HAP-1 (cell line): ENCODE measurements around the gene IL16.

Source experiments
- DNase-seq, 2 experiments: peaks; one replicate each; pipeline ENCODE4 v3.0.0-alpha.2; 2016 to 2020; ENCODE audit warnings: low spot score in 2 of 2
- H3K27me3 ChIP-seq: fragments of 250-450 bp; sonication (Bioruptor Pico); 2 replicates; pipeline ENCODE4 v1.5.1; 2020; ENCODE audit warnings: low read depth, mild to moderate bottlenecking, moderate library complexity
- H3K36me3 ChIP-seq: fragments of 250-450 bp; sonication (Bioruptor Pico); replicated peaks from 2 replicates; pipeline ENCODE4 v1.5.1; 2020; ENCODE audit warnings: mild to moderate bottlenecking
- H3K4me1 ChIP-seq: fragments of 250-450 bp; sonication (Bioruptor Pico); 2 replicates; pipeline ENCODE4 v1.5.1; 2020; ENCODE audit warnings: mild to moderate bottlenecking
- H3K4me3 ChIP-seq: fragments of 250-450 bp; sonication (Bioruptor Pico); 2 replicates; pipeline ENCODE4 v1.5.1; 2020; ENCODE audit warnings: mild to moderate bottlenecking, moderate library complexity
- H3K9me3 ChIP-seq: fragments of 250-450 bp; sonication (Bioruptor Pico); 2 replicates; pipeline ENCODE4 v1.5.1; 2020; ENCODE audit warnings: mild to moderate bottlenecking, moderate library complexity
- in situ Hi-C: fragments of 300-500 bp; cut with MboI; formaldehyde crosslinking; loops from 3 replicates; pipeline ENCODE4 v1.14.3; 2020; ENCODE audit warnings: low sequenced_read_pairs, inconsistent platforms, mixed read lengths

Gene IL16

DNA sequence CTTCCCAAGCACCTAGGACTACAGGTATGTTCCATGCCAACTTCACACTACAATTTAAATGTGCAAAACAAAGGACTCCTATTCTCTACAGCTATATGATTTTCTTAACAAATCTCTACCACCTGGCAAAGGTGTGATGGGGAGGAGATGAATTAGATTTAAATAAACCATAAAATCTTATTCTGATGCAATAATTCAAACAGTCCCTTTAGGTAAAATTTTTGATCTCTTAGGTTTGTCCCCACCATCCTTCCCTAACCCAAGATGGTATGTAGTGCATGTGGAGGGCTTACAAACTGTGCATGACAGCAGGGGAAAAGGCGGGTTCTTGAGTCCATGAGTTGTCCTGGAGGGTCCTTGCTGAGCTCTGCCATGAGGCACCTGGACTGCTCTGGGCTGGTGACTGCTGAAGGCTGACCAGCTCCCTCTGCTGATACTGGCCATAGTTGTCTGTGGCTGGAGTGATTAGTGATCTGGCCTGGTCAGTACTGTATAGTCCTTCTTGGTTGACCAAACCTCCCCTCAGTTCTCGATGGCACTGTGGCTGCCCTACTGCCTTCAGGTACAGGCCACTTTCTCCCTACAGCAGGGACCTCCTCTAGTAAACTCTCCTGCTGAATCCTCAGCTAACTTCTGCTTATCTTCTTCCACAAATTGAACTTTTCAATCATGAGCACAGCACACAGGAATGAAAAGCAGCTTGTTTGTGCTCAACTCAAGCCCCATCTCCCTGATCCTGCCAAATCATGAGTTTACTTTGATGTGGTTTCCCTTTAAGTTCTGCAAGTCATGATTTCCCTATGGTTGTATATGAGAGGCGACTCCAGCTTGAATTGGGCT, 32.5 kb upstream of the IL16 start:
- in situ Hi-C loops, result no loop called here
- no peak for DNase-seq
- Histone ChIP-seq H3K4me1 (no peaks in the 10 kb centered on the region), H3K9me3 (no peaks in the 10 kb centered on the region), H3K27me3 (no peaks in the 10 kb centered on the region), H3K4me3 (no peak overlapping the region), H3K36me3 (no peaks in the 10 kb centered on the region)

DNA sequence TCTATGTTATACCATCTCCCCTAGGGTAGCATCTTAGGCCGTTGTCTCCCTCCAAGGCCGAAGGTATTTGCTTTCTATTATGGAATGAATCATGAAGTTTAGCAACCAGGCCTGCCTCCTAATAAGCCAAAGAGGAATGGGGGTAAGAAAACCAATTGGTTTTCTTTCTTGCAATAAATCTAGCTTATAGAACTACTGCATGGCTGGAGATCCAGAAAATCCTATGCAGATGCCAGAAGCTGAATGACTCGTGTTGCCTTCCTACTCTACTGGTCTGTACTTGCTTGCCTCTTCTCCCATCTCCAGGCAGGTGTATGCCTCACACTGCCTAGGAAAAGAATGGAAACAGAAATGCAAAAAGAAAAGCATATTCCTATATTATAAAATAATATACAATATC, 31.1 kb upstream of the IL16 start:
- H3K27me3 ChIP-seq, result no peaks in the 10 kb centered on the region
- no peak overlapping the region for H3K4me3 ChIP-seq
- no peaks in the 10 kb centered on the region for H3K4me1 ChIP-seq
- H3K9me3 ChIP-seq, result no peaks in the 10 kb centered on the region
- H3K36me3 ChIP-seq, result no peaks in the 10 kb centered on the region
- DNase-seq, result no peak
- in situ Hi-C loops, result no loop called here

DNA sequence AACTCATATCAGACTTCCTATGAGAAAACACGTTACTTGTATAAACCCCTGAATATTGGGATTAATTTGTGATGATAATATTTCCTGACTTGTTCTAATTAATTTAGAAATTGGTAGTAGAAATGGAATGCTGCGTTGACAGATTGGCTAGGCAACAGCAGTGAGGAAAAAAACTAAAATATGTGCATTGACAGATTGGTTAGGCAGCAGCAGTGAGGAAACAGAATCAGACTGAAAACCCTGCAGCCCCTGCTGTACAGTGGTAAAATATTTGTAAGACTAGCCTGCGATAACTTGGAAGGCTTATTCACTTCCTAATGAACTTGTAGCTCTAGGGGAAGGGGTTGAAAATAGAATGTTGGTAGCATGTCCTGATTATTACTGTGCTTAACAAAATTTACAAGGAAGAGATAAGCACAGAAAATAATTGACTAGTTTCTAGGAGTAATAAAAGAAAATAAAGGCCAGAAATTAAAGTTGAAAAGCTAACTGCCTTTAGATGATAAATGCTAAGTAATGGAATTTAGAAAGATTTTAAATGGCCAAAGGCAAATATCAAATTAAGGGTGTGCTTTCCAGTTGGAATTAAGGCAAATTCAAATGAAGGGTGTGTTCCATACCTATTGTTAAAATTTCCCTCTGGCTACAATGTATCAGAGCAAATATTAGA, 29.9 kb upstream of the IL16 start:
- in situ Hi-C loops, result no loop called here
- H3K4me3 ChIP-seq, result no peak overlapping the region
- DNase-seq, result no peak

DNA sequence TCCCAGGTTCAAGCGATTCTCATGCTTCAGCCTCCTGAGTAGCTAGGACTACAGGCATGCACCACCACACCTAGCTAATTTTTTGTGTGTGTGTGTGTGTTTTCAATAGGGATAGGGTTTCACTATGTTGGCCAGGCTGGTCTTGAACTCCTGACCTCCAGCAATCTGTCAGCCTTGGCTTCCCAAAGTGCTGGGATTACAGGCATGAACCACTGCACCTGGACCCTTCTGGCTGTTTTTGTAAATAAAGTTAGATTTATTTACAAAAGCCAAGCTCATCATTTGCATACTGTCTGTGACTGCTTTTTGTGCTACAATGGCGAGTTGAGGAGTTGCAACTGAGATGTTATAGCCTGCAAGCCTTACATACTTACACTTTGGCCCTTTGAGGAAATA, 28.6 kb upstream of the IL16 start:
- DNase-seq, result no peak
- H3K27me3 ChIP-seq, result no peaks in the 10 kb centered on the region
- no peak overlapping the region for H3K4me3 ChIP-seq
- no peaks in the 10 kb centered on the region for H3K4me1 ChIP-seq
- no peaks in the 10 kb centered on the region for H3K9me3 ChIP-seq
- H3K36me3 ChIP-seq, result no peaks in the 10 kb centered on the region
- in situ Hi-C loops, result no loop called here

More for the DNA sequence above, 29.9 kb upstream of the IL16 start:
- Histone ChIP-seq H3K4me1 (no peaks in the 10 kb centered on the region), H3K36me3 (no peaks in the 10 kb centered on the region), H3K27me3 (no peaks in the 10 kb centered on the region), H3K9me3 (no peaks in the 10 kb centered on the region)

DNA sequence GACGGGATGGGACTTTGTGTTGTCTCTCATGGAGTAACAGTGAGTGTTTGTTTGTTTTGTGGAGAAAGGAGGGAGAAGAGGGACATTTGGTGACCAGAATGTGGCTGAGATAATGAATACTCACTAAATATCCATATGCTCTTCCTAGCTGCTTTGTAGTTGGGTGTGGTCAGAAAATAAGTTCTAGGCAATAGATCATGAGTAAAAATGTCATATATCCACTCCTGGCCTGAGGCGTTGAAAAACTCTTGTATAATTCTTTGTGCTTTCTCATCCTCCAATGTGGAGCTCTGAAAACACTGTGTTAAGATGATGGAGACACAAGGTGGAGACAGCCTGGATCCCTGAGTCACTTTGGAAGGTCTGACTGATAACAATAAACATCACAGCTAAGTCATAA, 28.0 kb upstream of the IL16 start:
- Histone ChIP-seq H3K4me1 (no peaks in the 10 kb centered on the region), H3K27me3 (no peaks in the 10 kb centered on the region), H3K4me3 (no peak overlapping the region), H3K9me3 (no peaks in the 10 kb centered on the region), H3K36me3 (no peaks in the 10 kb centered on the region)
- in situ Hi-C loops, result no loop called here
- DNase-seq, result no peak

DNA sequence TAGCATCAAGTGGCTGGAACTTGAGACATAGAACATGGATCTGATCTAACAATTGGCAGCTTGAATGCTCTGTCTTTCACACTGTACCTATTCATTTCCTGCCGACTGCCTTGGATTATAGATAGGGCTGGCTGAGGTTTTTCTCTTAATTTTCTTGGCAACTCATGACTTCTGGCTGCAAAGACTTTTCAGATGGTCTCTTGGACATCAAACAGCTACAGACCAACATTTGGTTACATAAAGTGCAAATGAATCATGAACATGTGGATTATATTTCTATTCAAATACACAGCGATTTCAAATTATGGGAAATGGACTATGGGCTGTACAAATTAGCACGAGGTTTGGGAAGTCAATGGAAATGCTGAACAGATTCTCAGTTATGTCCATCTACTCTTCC, 26.2 kb upstream of the IL16 start:
- Histone ChIP-seq H3K36me3 (no peaks in the 10 kb centered on the region), H3K4me1 (no peaks in the 10 kb centered on the region), H3K4me3 (no peak overlapping the region), H3K9me3 (no peaks in the 10 kb centered on the region), H3K27me3 (no peaks in the 10 kb centered on the region)
- DNase-seq, result no peak
- in situ Hi-C loops, result no loop called here

DNA sequence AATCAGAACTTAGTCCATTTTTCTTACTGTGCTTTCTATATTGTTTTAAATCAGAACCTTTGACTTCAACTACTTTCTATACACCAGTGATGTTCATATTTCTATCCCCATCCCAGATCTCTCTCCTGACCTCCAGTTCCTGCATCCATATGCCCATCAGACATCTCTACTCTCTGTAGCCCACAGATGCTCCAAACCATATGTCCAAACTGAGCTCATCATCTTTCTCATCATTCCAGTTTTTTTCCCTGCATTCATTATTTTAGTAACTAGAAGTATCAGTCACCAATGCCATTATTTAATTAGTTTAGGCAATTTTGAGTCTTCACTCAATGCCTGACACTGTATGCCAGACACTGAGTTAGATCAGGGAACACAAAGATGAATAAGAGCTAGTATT, 25.4 kb upstream of the IL16 start:
- H3K9me3 ChIP-seq, result no peaks in the 10 kb centered on the region
- H3K4me1 ChIP-seq, result no peaks in the 10 kb centered on the region
- H3K4me3 ChIP-seq, result no peak overlapping the region
- no peak for DNase-seq
- H3K27me3 ChIP-seq, result no peaks in the 10 kb centered on the region
- in situ Hi-C loops, result no loop called here
- no peaks in the 10 kb centered on the region for H3K36me3 ChIP-seq

DNA sequence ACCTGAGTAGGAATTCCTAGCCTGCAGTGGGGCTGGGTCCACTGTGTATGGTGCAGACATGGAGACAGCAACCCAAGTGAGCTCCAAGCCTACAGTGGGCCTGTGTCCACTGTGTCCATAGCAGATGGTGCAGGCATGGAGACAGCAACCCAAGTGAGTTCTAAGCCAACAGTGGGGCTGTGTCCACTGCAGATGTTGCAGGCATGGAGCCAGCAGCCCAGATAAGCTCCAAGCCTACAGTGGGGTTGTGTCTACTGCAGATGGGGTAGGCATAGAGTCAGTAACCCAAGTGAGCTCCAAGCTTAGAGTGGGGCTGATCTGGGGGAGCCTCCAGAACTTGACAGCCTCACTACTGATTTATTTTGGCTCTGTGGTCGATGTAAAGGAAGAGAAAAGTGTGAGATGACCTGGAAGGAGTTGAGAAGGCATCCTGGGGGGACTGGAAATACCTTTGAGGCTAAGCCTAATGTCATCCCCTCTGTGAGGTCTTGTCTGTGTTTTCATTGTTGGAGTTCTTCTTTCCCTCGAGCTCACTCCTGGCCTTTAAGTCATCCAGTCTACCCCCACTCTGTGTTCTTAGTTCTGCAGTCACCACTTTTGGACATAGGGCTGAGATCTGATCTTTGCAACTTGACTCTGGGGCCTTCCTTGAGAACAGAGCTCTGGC, 22.4 kb upstream of the IL16 start:
- in situ Hi-C loops, result no loop called here
- H3K4me1 ChIP-seq, result no peaks in the 10 kb centered on the region
- no peak for DNase-seq
- no peaks in the 10 kb centered on the region; the same call in 1 of the 2 replicates for H3K27me3 ChIP-seq
- H3K9me3 ChIP-seq, result no peaks in the 10 kb centered on the region
- no peaks in the 10 kb centered on the region for H3K36me3 ChIP-seq
- no peak overlapping the region for H3K4me3 ChIP-seq

DNA sequence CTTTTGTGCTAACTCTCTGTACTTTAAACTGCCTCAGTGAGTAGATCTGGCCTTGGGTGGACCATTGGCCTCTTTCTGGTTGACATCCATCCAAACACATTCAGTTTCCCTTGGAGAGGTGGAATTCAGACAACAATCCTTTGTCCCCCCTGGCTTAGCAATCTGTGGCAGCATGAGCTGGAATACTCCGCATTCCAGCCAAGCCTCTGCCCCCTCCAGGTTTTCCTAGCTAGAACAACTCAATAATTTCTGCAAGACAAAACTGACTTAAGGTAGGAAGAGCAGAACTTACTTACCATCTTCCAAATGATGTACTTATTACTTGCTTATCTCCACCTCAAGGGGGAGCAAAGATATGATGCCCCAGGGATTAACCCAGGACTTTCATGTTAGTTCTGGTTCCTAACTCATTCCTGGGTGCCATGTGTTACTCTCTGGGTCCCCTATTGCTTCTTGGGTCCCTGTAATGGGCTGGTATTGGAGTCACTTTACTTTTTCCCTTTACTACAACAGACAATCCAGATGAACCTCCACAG, 21.8 kb upstream of the IL16 start:
- no peaks in the 10 kb centered on the region for H3K4me1 ChIP-seq
- H3K4me3 ChIP-seq, result no peak overlapping the region
- no peaks in the 10 kb centered on the region; the same call in 1 of the 2 replicates for H3K27me3 ChIP-seq
- H3K9me3 ChIP-seq, result no peaks in the 10 kb centered on the region
- no peak for DNase-seq
- in situ Hi-C loops, result no loop called here
- H3K36me3 ChIP-seq, result no peaks in the 10 kb centered on the region

DNA sequence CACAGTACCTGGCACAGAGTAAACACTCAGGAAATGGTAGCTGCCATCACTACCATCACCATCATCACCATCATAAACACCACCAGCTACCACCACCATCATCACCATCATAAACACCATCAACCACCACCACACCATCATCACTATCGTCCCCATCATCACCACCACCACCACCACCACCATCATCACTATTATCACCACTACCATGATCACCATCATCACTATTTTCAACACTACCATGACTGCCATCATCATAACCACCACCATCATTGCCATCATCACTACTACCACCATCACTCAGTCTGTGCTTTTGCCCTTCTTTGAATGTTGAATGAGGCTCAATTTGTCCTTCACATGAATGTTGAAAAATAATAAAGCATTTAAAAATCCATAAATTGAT, 21.2 kb upstream of the IL16 start:
- DNase-seq, result no peak
- in situ Hi-C loops, result no loop called here
- no peaks in the 10 kb centered on the region for H3K9me3 ChIP-seq
- no peaks in the 10 kb centered on the region; the same call in 1 of the 2 replicates for H3K27me3 ChIP-seq
- H3K4me1 ChIP-seq, result no peaks in the 10 kb centered on the region
- H3K36me3 ChIP-seq, result no peaks in the 10 kb centered on the region
- H3K4me3 ChIP-seq, result no peak overlapping the region

DNA sequence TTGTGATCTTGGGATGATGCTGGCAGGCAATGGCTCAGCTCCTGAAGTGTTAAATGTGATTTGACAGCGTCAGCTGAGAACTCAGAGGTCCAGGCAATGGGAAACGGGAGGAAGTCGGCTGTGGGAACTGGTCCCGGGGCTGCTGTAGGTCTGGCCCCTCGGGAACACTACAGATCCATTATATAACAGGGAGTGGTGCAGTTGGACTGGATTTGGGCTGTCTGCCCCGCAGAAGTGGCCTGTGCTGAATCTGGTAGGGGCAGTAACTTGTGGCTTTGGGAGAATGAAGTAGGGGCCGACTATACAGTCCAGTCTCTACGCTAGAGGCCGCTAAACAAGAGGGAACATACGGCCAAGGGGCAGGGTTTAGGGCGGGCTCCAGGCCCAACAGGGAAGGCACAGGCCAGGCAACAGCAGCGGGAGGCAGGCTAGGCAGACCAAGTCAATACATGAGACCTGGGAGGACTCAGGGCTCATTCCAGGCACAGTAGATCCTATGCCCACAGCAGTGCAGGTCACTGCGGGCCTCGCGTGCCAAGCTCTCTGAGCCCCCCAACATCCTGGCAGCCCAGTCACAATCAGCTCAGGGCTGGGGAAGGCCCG, 20.3 kb upstream of the IL16 start:
- Histone ChIP-seq H3K4me3 (no peak overlapping the region), H3K4me1 (no peaks in the 10 kb centered on the region), H3K36me3 (no peaks in the 10 kb centered on the region), H3K9me3 (no peaks in the 10 kb centered on the region), H3K27me3 (no peaks in the 10 kb centered on the region; the same call in 1 of the 2 replicates)
- DNase-seq, result no peak
- in situ Hi-C loops, result no loop called here

DNA sequence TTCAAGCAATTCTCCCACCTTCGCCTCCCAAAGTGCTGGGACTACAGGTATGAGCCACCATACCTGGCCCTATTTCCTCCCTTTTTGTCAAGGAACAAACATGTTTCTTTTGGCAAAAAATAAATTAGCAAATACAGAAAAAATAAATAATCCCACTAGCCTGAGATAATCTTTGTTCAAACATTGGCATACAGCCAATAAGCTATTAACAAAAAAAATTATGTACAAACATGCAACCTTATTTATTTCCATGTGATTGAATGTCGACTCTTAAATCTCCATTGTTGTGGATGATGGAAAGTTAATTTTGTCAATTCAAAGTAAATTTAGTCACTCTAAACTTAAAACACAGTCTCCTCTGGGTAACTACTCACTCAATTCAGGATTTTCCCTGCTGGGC, 18.3 kb upstream of the IL16 start:
- H3K4me1 ChIP-seq, result no peaks in the 10 kb centered on the region
- H3K4me3 ChIP-seq, result no peak overlapping the region
- no peaks in the 10 kb centered on the region for H3K9me3 ChIP-seq
- H3K36me3 ChIP-seq, result no peaks in the 10 kb centered on the region
- in situ Hi-C loops, result no loop called here
- H3K27me3 ChIP-seq, result peaks cover 11% of the 10 kb centered on the region; the same call in 1 of the 2 replicates
- DNase-seq, result no peak

DNA sequence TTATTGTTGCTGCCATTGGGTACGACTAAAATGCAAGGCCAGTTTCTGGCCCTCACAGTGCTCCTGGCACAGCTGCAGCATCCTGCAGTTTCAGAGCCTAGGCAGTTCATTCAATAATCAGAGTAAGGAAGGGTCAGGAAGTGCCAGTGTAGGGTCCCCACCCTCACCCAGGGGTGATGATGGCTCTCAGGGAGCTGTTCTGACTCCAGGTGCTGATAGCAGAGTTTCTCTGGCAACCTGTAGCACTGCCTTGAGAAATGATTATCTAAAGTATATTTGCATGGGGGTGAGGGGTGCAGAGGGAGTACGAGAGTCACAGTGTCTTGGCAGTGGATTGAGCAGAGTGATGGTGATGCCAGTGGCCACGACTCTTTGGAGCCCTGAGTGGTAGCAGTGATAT, 15.5 kb upstream of the IL16 start:
- in situ Hi-C loops, result no loop called here
- Histone ChIP-seq H3K4me3 (no peak overlapping the region), H3K9me3 (no peaks in the 10 kb centered on the region), H3K4me1 (no peaks in the 10 kb centered on the region), H3K36me3 (no peaks in the 10 kb centered on the region), H3K27me3 (peaks cover 11% of the 10 kb centered on the region; the same call in 1 of the 2 replicates)
- DNase-seq, result no peak
